Activated B cell treated with CpG ODN at 0.5 μM for 24 hours (primary cell): ENCODE results near the gene RBMS3. TPM values are rescaled to one million over a fixed set of nuclear protein-coding genes. Genes with fewer than 3 reads are reported as not detected.

ENCODE experiments used
- ATAC-seq: fragments of 200-7000 bp; cut with Tn5 transposase; one replicate; pipeline ENCODE4 v1.10.0; 2021; ENCODE audit warnings: low read depth, mild to moderate bottlenecking, moderate library complexity
- CTCF ChIA-PET: fragments of 350-600 bp; sonication (Branson Sonifier 250); formaldehyde crosslinking; loops from one replicate; lab custom pipeline; 2021; ENCODE audit warnings: antibody characterized with exemption; lab: Charles Lee
- POLR2A ChIA-PET: fragments of 350-600 bp; sonication (Branson Sonifier 250); formaldehyde crosslinking; loops from one replicate; lab custom pipeline; 2021; ENCODE audit warnings: antibody characterized with exemption; lab: Charles Lee
- DNase-seq: peaks from one replicate; pipeline ENCODE4 v3.0.0; 2022
- H3K27ac Mint-ChIP-seq: one replicate; pipeline ENCODE4 v1.8.0; 2020; ENCODE audit warnings: mixed read lengths
- H3K27me3 Mint-ChIP-seq: one replicate; pipeline ENCODE4 v1.8.0; 2021; ENCODE audit warnings: mixed read lengths
- H3K36me3 Mint-ChIP-seq: one replicate; pipeline ENCODE4 v1.8.0; 2021; ENCODE audit warnings: low read depth, mixed read lengths
- H3K4me1 Mint-ChIP-seq: one replicate; pipeline ENCODE4 v1.8.0; 2021; ENCODE audit warnings: mixed read lengths
- H3K4me3 Mint-ChIP-seq: one replicate; pipeline ENCODE4 v1.8.0; 2020; ENCODE audit warnings: mild to moderate bottlenecking, mixed read lengths
- H3K9me3 Mint-ChIP-seq: one replicate; pipeline ENCODE4 v1.8.0; 2020; ENCODE audit warnings: mixed read lengths
- CTCF ChIP-seq: fragments of 200-600 bp; IDR thresholded peaks from one replicate; pipeline ENCODE4 v1.8.0; 2022; ENCODE audit warnings: antibody characterized with exemption, mild to moderate bottlenecking
- intact Hi-C: fragments of 100-400 bp; cut with micrococcal nuclease; formaldehyde crosslinking; loops from one replicate; pipeline ENCODE4 v1.15.1; 2024
- total RNA-seq: library from RNA; stranded (reverse); gene quantifications from 2 replicates; pipeline ENCODE4 v1.2.3, GENCODE V29; 2022

The RBMS3 gene
- total RNA-seq, 1 donor from 2014 or later = 0.31 TPM

GRCh38 chr3:29696311-29696710 lies 415.4 kb downstream of the RBMS3 start:
- TF ChIP-seq CTCF = no peak
- ATAC-seq = no peak
- H3K4me1 Mint-ChIP-seq = no peaks in the 10 kb centered on the region
- intact Hi-C loops = no loop called here
- no peaks in the 10 kb centered on the region for H3K36me3 Mint-ChIP-seq
- no peaks in the 10 kb centered on the region for H3K27me3 Mint-ChIP-seq
- ChIA-PET CTCF (no interaction called here), POLR2A (no interaction called here)
- H3K4me3 Mint-ChIP-seq = no peak overlapping the region
- no peak overlapping the region for H3K27ac Mint-ChIP-seq
- H3K9me3 Mint-ChIP-seq = no peaks in the 10 kb centered on the region
- DNase-seq = no peak

GRCh38 chr3:29697989-29698388 lies 417.1 kb downstream of the RBMS3 start:
- DNase-seq (no peak), ATAC-seq (no peak)
- Mint-ChIP-seq H3K4me3 (no peak overlapping the region), H3K27ac (no peak overlapping the region), H3K36me3 (no peaks in the 10 kb centered on the region), H3K27me3 (no peaks in the 10 kb centered on the region), H3K9me3 (no peaks in the 10 kb centered on the region), H3K4me1 (no peaks in the 10 kb centered on the region)
- no peak for TF ChIP-seq CTCF
- ChIA-PET CTCF (no interaction called here), POLR2A (no interaction called here)
- intact Hi-C loops = no loop called here

- H3K36me3 Mint-ChIP-seq = no peaks in the 10 kb centered on the region
- CTCF ChIA-PET = no interaction called here
Observed at GRCh38 chr3:29700256-29700655, 419.4 kb downstream of the RBMS3 start.

GRCh38 chr3:29701326-29701983 lies 420.6 kb downstream of the RBMS3 start:
- intact Hi-C loops = no loop called here
- DNase-seq (no peak), ATAC-seq (no peak)
- Mint-ChIP-seq H3K4me1 (no peaks in the 10 kb centered on the region), H3K9me3 (no peaks in the 10 kb centered on the region), H3K36me3 (no peaks in the 10 kb centered on the region), H3K4me3 (no peak overlapping the region), H3K27ac (no peak overlapping the region), H3K27me3 (no peaks in the 10 kb centered on the region)
- CTCF ChIA-PET = no interaction called here
- POLR2A ChIA-PET = no interaction called here
- TF ChIP-seq CTCF = no peak

More at GRCh38 chr3:29700256-29700655, 419.4 kb downstream of the RBMS3 start:
- DNase-seq (no peak), ATAC-seq (no peak)
- H3K4me1 Mint-ChIP-seq = no peaks in the 10 kb centered on the region
- no peak for TF ChIP-seq CTCF
- no peaks in the 10 kb centered on the region for H3K27me3 Mint-ChIP-seq
- no peak overlapping the region for H3K4me3 Mint-ChIP-seq
- no peaks in the 10 kb centered on the region for H3K9me3 Mint-ChIP-seq
- POLR2A ChIA-PET = no interaction called here
- no peak overlapping the region for H3K27ac Mint-ChIP-seq
- intact Hi-C loops = no loop called here

GRCh38 chr3:29705906-29706844 lies 425.3 kb downstream of the RBMS3 start:
- POLR2A ChIA-PET = no interaction called here
- CTCF ChIA-PET = no interaction called here
- H3K27ac Mint-ChIP-seq = no peak overlapping the region
- no peaks in the 10 kb centered on the region for H3K36me3 Mint-ChIP-seq
- TF ChIP-seq CTCF = no peak
- DNase-seq (no peak), ATAC-seq (no peak)
- no peaks in the 10 kb centered on the region for H3K4me1 Mint-ChIP-seq
- H3K9me3 Mint-ChIP-seq = no peaks in the 10 kb centered on the region
- H3K4me3 Mint-ChIP-seq = no peak overlapping the region
- intact Hi-C loops = no loop called here
- H3K27me3 Mint-ChIP-seq = no peaks in the 10 kb centered on the region
